ENCODE measurements around the gene CDK17.

The CDK17 gene

DNA sequence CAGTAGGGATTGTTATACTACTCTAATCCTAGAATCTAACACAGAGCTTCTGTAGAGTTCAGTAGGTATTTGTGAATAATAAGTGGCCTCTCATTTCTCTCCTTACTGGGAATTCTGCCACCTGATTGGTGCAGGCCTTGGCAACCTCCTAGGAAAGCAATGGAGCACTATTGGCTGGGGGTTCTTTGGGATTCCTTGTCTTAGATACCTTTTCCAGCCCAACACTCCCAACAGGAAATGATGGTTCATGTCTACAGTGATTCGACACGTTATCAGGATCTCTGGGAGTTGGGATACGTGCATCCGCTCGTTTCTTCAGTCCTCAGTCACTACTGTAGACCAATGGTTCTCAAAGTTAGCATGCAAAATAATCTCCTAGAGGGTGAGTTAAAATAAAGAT is 138.7 kb downstream of the CDK17 start:
- DNase-seq (ENCODE audit: low spot score), result no peak

DNA sequence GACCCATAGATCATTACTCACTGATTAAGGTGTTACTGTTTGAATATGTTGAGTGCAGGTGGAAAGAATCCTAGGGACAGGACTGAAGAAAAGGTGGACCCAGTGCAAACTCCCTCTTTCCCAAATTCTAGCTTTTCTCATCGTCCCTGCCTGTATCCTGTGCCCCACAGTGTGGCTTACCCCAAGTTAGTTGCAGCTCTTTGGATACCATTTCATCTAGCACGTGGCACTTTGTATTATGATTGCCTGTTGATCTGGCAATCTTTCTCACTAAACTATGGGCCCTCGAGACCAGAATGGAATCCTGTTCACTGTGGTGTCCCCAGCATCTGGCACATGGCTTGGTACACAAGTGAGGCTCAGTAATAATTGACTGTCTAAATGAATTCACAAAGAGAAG is 139.6 kb downstream of the CDK17 start:
- no peak for DNase-seq (ENCODE audit: low spot score)

DNA sequence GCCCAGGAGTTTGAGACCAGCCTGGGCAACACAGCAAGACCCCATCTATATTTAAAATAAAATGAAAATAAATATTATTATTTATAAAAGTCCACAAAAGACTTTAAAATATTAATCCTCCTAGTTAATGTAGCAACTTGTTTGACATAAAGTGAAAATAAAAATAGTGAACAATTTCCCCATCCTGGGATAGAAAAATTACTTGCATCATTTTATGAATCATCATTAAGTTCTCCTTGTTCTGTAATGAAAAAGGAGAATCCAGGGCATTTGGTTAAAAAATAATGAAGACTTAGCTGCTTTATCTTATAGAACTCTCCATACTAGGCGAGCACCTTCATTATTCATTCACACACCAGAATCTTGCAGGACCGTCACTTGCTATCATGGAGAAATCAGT is 140.0 kb downstream of the CDK17 start:
- no peak for DNase-seq (ENCODE audit: low spot score)

DNA sequence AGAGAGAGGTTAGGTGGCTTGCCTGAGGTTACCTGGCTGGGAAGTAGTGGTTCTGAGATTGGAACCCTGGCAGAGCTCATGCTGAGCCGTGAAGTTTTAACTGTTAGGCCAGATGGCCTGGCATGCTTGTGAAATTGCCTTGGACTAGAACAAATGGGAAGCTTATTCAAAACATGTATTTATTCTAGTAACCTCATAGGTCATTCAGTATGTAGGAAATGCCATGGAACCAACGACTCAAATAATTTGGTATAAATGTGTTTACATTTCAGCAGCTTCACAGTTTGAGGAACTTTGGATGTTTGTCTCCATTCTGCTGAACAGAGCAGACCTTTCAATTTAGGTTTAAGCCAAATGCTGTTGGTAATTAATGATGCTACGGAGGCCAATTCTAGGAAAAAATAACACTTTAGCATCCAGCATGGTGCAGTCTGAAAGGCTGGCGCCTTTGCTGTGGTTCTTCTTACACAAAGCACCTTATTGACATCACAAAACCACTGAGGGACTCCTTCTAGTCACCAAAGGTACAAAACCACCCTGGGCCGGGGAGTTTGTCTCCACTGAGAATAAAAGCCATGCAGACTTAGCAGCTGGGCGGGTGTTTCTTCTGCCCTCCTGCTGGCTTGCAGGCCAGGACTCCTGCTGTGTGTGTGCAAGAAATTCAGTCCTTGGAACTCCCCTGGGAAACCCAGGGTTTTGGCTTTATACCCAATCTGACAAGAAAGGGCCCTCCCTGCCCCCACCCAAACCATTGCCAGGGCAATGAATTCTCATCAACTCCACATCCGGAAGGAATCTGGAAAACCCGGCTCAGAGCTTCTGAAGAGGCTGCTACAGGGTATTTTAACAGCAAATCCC is 141.9 kb downstream of the CDK17 start:
- peak; percentile 42 for DNase-seq (ENCODE audit: low spot score)

DNA sequence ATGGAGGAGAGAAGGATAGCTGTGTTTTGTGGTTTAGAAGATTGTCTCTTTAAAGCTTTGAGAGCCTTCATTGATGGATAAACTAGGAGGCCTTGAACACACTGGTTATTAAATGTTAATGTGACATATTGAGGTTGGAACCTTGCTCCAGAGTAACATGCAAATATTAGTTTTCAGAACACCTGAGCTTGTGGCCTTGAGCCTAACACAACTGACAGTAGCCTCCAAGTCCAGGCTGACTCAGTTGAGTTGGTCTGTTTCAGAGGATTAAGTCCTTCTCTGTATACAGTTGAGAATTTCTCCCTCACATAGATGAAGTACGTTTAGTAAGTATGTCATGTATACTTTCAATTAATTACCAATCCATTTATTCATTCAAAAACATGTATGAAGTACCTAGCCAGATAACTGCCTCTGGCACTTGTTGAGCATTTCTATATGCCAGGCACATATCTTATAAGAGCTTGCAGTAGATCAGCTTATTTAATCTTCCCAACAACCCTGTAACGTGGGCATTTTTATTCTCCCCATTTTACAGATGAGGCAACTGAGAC is 142.6 kb downstream of the CDK17 start:
- DNase-seq (ENCODE audit: low spot score), result no peak

DNA sequence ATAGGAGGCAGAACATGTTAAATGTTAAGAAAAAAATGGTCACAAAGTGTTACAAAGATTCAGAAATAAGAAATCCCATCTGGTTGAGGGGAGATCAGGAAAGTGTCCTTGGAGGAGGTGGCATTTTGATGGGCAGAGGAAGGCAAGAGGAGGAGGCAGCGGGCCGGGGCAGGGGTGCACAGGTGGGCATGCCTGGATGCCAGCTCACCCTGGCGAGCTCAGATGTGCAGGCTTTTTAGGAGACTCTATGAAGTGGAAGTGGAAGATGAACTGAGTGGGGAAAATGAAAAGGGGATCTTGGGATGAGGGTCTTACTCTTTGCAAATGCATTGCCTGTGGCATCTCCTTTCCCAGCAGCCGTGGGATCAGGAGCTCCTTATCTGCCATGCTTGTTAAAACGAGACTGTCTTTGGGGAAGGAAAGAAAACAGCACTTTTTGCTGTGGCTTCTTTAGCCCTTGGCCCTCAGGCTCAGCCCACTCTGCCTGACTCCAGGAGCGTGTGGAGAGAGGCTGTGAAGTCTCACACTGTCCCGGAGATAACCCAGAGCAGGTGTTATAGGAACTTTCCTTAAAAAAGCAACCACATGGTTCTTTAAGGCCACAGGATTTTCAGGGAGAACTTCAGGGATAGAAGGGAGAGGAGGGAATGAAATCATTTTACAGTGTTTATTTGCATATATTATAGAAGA is 143.4 kb downstream of the CDK17 start:
- no peak for DNase-seq (ENCODE audit: low spot score)

DNA sequence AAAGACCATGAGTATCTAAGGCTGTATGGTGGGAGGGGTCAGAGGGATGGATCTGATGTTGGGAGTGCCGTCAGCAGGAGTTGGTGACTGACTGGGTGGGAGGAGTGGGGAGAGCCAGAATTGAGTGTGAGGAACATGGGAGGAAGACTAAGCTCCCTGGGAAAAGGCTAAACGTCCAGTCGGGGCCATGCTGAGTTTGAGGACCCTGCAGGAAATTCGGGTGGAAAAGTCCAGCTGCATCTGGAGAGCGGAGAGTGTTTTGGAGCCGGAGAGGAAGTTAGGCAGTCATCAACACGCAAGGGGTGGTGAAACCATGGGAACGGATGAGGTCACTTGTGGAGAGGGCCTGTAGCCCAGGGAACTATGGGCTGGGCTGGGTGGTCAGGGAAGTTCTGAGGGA is 145.2 kb downstream of the CDK17 start:
- no peak for DNase-seq (ENCODE audit: low spot score)

DNA sequence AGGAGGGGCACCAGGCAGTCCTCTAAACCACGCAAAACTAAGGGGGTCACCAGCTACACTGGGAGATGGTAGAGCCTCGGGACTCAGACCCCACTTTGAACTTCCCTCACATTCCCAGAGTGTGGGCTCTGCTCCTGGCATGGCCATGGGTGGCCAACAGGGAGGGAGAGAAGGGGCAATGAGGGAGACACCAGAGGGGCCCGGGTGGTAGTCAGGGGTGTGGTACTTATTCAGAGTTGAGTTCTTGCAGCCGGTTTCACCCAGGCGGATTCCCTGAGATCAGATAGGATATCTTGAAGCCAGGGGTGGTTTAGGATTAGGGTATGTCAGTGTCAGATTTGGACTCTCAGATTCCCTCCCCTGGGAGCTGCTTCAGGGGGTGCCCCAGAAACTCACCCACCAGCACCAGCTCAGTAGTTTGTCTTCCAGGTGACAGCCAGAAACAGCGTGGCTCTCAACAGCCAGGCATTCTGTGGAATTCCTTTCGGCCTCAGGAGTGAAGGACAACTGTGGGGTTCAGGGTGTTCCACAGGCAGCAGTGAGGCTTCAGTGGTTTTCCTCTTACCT is 150.0 kb downstream of the CDK17 start:
- DNase-seq (ENCODE audit: low spot score), result no peak

DNA sequence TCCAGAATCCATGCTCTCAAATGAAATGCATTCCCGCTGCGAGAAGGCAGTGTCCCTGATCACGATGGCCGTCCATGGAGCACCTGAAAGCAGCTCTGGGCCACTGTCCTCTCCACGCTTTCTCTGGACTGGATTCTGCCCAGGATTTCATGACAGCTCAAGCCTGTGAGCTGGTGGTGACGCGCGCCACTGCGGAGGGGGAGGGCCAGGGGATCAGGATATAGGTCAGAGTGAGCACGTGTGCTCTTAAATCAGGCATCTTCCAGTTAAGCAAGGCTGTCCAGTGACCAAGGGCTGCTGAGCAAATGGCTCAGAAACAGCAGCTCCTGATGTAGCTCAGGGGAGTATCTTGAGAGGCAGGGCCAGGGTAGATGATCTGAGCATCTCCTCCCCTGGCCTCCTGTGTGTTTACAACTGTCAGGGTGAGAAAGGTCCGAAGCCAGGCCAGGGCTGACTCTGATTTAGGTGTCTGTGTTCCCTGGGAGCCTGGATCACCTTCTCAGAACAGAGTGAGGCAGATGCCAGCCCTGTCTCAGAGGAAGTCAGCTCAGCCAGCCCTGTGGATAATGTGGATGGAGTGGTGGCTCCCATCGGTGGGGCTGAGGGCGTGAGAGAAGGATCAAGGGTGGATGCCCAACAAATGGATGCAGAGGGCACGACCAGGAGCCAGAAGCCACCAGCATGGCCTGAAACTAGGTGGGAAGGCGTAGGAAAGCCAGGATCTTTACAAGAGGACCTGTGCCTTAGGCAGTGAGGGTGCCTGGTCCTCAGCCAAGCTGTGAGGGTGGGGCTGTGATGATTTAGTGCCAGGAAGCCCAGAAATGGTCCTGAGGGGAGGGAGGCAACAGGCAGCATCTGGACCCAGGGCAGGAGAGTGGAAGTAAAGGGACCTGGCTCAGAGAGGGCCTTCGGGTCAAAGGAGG is 150.8 kb downstream of the CDK17 start:
- no peak for DNase-seq (ENCODE audit: low spot score)

DNA sequence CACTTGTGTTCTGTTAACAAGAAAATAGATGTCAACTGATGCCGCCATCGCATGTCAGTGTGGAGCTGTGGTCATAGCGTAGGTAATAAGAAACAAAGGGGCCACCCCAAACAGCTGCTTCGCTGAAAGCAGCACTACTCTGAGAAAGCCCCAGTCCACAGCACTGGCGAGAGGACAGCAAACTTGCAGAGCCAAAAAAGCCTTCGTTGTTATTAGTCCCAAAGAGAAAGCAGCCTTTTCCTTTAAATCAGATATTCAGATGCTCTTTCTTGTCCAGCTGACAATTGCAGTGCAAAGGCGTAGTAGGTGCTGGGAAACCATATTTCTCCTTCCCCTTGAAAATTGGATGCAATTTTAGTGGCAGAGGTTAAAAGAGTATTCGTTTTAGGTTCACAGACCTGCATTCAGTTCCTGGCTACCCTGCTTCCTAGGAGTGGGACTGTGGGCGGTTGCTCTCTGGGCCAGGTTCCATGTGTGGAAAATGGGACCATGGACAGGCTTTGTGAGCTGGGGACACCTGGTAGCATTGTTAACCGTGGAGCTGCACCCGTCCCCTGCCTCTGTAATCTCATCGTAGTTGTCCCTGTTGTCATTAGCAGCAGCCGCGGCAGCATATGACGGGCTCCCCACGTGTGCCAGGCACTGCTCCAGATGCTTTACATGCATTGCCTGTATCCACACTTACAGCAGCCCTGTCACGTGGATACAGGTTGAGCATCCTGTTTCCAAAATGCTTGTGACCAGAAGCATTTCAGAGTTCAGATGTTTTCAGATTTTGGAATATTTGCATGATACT is 151.9 kb downstream of the CDK17 start:
- no peak for DNase-seq (ENCODE audit: low spot score)

DNA sequence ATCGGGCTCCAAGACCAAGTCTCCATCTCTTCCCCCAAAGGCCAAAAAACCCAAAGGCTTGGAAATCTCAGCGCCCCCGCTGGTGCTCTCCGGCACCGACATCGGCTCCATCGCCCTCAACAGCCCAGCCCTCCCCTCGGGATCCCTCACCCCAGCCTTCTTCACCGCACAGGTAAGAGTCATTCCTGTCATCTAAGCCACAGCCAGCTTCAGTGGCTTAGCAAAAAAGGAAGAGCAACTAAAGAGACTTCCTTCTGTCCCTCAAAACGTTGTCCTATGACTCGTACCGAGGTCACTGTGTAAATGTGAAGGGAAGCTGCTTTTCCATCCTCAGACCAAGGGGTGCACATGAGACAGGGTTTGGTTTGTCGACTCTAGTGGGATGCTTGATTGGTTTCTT is 152.7 kb downstream of the CDK17 start:
- no peak for DNase-seq (ENCODE audit: low spot score)

DNA sequence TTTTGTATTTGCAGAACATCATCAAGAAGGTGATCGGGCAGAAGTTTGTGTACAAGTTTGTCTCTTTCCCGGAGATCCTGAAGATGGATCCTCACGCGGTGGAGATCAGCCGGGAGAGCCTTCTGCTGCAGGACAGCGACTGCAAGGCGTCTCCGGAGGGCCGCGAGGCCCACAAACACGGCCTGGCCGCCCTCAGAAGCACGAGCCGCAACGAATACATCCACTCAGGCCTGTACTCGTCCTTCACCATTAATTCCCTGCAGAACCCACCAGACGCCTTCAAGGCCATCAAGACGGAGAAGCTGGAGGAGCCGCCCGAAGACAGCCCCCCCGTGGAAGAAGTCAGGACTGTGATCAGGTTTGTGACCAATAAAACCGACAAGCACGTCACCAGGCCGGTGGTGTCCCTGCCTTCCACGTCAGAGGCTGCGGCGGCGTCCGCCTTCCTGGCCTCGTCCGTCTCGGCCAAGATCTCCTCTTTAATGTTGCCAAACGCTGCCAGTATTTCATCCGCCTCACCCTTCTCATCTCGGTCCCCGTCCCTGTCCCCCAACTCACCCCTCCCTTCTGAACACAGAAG is 153.2 kb downstream of the CDK17 start:
- no peak for DNase-seq (ENCODE audit: low spot score)

DNA sequence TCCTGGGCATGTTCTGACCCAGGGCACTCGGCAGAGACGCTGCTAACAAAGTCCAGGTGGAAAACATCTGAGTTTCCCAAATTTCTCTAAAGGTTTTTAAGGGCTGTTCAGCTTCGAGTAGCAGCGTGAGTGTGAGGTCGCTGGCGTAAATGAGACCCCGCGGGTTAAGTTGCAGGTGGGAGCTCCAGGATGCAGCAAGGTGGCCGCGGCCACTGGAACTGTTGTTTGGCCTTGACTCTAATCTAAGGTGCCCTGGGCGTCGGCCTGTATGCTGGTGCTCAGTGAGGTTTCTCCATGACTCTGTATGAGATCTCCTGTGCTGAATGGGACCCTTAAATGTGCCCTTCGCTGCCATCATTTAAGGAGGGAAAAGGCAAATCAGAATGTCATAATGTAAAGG is 155.4 kb downstream of the CDK17 start:
- no peak for DNase-seq (ENCODE audit: low spot score)

DNA sequence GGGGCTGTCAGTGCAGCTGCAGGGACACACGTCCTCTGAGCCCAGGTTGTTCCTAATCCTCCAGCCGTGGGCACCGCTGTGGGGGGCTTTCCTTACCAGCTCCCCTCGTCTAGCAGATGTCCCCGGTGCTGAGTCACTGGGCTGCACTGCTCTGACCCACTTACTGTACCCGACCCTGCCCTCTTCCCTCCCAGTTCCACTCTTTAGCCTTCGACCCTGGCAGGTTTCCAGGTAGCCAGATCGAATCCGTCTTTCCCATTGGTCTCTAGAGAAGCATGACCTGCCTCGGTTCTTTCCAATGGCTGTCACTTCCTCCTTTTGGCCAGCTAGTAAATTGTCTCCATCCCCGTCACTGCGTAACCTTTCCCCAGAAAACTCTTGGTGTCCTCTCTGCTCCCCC is 157.6 kb downstream of the CDK17 start:
- DNase-seq (ENCODE audit: low spot score), result peak; percentile 20

DNA sequence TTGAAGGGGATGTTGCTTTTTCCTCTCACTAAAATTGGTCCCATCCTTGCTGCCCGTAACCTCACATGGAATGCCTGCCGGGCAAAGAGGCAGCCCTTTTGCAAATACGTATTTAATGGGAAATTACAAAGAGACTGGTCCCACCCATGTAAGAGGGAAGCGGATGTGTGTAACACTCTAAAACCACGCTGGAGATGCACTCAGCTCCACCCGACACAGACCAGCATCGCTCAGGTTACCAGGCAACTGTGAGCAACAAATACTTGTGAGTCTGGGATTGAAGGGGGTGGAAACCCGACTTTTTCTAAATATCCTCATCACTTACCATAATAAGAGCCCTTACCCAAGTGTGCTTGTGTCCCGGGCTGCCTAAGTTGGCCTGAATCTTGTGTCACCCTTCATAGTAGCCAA is 158.4 kb downstream of the CDK17 start:
- peak; percentile 91 for DNase-seq (ENCODE audit: low spot score)

DNA sequence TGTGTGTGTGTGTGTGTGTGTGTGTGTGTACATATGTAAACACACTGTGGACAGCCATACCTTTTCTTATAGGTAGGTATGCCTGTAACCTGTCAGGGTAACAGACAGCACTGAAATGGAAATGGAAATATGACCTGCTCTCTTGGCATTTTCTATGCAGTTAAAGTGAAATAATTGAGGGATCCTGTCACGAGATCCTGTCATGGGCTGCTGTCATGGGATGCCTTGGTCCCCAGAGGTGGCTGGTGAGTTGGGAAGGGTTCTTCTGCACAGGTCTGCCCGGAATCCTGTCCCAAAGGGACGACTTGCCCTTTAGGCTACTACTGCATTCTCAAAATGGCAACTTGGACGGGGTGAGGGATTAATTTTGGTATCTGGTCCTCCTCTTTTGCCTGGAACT is 158.8 kb downstream of the CDK17 start:
- DNase-seq (ENCODE audit: low spot score), result peak; percentile 15

DNA sequence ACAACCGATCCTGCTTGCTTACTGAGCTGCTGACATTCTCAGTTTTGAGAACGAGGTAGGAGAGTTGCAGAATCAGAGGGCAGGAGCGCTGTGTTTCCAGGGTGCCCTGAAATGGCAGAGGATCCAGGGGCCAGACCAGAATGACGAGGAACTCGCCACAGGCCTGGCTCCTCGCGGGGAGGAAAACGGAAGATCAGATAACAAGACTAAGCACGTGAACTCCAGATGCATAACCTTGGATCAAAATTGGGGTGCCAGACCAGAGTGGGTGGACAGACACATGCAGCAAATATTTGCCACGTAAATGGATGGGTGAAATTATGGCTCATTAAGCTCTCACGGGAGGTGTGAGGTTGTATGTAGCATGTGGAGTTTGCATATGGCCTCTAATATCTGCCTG is 159.6 kb downstream of the CDK17 start:
- DNase-seq (ENCODE audit: low spot score), result no peak

DNA sequence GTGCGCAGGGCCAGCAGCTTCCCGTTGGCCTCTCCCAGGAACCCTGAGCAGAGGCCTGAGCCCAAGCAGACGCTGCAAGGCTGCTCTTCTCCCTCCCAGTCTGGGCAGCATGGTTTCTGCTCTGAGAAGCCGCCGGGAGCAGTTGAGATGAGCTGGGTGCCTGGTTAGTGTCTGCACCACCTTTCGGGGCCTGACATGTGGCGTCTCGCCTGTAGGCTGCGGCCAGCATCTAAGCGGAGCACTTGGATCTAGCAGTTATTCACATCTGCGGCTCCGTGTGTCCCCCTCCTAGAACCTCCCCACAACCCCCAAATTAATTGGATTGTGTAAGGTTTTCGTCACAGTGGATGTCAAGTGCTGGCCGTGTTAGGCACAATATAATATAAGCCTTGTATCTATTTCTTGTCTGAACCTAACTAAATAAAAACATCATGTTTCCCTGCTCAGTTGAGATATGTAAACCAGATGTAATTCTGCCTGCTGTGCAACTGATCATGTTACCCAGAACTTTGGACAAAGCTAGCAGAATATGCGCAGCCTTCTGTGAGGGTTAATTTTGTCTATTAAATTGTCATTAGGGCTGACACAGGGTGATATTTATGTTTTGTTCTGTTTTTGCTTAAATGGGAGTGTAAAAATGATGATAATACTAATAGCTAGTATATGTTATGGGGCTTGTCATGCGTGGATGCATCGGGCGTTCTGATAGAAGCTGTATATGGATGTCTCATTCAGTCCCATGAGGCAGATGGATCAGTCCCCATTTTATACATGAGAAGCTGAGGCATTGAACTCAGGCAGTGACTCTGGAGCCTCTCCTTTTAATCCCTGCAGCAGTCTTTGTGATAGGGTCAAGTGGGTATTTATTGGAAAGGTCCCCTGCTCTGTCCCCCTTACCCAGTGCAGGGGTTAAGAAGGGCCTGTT is 160.3 kb downstream of the CDK17 start:
- DNase-seq (ENCODE audit: low spot score), result no peak

DNA sequence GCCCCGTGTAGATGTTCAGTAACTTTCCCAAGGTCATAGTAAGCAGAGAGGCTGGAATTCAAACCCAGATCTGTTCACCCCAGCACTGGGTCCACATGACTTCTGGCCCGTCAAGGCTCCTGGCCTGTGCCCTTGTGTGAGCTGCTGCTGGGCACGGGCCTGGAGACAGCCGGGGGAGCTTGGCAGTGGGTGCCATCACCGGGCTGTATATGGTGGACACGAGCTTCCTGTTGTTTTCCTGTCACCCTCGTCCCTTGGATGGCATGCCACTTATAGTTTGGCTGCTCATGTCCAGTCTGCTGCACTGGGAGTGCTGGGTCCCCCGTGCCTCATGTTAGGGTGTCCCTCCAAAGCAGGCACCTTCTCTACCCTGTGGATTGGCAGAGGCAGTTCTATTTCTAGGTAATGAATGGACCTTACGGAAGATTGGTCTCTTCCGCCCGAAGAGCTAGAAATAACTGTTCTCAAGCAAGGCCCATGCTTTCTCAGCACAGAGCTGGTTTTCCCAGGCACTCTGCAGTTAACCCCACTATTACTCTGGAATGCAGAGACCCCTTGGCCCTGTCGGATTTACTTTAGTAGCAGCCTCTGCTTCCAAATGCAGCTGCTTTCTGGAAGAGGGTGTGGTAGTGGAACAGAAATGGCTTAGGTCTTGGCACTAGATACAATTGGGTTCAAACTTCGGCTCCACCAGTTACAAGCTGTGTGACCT is 161.7 kb downstream of the CDK17 start:
- DNase-seq (ENCODE audit: low spot score), result no peak
